ENCODE measurements around the gene E2F4. TPM values are rescaled to one million over a fixed set of nuclear protein-coding genes. Genes with fewer than 3 reads are reported as not detected.

The E2F4 gene
- total and polyA plus RNA-seq, 2 of the 13 experiments (the other 11 are each of a cell fraction or from before 2014, with no cell fraction given): 84.8 to 91.2 TPM

DNA sequence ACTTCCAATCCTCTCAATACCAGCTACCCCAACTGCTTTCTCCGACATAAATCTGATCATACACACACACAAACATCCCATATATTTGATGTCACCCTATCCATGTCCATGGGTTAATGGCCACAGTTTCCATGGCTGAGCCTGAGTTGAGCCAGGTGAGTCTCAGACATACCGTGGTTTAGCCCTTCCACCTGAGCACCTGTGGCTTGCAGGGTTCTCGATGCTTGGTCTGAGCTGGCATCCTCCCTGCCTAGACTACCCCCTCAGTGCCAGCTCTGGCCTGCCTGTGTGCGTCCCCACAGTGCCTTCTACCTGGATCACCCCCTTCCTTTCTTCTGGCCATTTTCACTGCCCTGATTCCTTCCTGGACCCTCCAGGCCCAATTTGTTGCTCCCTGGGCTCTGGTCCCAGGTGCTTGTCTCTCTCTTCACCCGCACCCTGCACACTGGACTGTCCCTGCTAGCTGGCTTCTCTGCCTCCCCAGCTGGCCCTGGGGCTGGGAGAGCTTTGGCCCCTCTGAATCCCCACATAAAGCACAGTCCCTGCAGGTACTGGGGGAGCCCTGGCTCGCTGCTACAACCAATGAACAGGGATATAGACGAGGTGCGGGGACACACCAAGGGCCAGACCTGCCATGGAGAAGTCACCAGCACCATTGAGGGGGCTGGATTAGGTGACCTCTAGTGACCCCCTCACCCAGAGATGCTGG lies 14.3 kb downstream of the E2F4 start (continued):
- TF ChIP-seq, protein P1, sequence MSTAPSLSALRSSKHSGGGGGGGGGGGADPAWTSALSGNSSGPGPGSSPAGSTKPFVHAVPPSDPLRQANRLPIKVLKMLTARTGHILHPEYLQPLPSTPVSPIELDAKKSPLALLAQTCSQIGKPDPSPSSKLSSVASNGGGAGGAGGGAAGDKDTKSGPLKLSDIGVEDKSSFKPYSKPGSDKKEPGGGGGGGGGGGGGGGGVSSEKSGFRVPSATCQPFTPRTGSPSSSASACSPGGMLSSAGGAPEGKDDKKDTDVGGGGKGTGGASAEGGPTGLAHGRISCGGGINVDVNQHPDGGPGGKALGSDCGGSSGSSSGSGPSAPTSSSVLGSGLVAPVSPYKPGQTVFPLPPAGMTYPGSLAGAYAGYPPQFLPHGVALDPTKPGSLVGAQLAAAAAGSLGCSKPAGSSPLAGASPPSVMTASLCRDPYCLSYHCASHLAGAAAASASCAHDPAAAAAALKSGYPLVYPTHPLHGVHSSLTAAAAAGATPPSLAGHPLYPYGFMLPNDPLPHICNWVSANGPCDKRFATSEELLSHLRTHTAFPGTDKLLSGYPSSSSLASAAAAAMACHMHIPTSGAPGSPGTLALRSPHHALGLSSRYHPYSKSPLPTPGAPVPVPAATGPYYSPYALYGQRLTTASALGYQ (CRISPR knock-in tag; IDR thresholded peaks at IDR 0.05): no peak
- TF ChIP-seq ZNF263 (CRISPR knock-in tag; IDR thresholded peaks at IDR 0.05) (no peak), ZNF766 (CRISPR knock-in tag; IDR thresholded peaks at IDR 0.05; ENCODE audit: borderline replicate concordance) (no peak), RBFOX2 (IDR thresholded peaks at IDR 0.05; ENCODE audit: low read depth, low read length) (no peak), ZNF781 (CRISPR knock-in tag; IDR thresholded peaks at IDR 0.05; ENCODE audit: borderline replicate concordance, not compliant biosample characterization) (no peak), EP300 (IDR thresholded peaks at IDR 0.05; ENCODE audit: low read depth in 2 of 2, low read length in 2 of 2) (no peak), EP300 (CRISPR knock-in tag; IDR thresholded peaks at IDR 0.05; ENCODE audit: borderline replicate concordance) (0 out of 2 replicates have a peak, but pooled peaks have one; percentile 8), GABPB1 (CRISPR knock-in tag; IDR thresholded peaks at IDR 0.05) (no peak), ZSCAN12 (CRISPR knock-in tag; IDR thresholded peaks at IDR 0.05) (no peak), HNF4G (IDR thresholded peaks at IDR 0.05; ENCODE audit: borderline replicate concordance, low read depth, low read length) (no peak), HNF4G (CRISPR knock-in tag; IDR thresholded peaks at IDR 0.05; ENCODE audit: borderline replicate concordance, low read depth) (no peak), GZF1 (CRISPR knock-in tag; IDR thresholded peaks at IDR 0.05) (no peak), HNRNPH1 (optimal IDR thresholded peaks at IDR 0.05; ENCODE audit: low read depth, low read length) (no peak), ZKSCAN1 (IDR thresholded peaks at IDR 0.05; ENCODE audit: low read length) (no peak), HOXA9 (CRISPR knock-in tag; IDR thresholded peaks at IDR 0.05; ENCODE audit: borderline replicate concordance) (no peak), HNRNPK (IDR thresholded peaks at IDR 0.05; ENCODE audit: low read depth, low read length, poor library complexity, severe bottlenecking) (no peak), NONO (IDR thresholded peaks at IDR 0.05) (no peak), NONO (CRISPR knock-in tag; conservative IDR thresholded peaks at IDR 0.05) (peak; percentile 40; the same call in 1 of the 2 replicates)
- TF ChIP-seq, protein P2, sequence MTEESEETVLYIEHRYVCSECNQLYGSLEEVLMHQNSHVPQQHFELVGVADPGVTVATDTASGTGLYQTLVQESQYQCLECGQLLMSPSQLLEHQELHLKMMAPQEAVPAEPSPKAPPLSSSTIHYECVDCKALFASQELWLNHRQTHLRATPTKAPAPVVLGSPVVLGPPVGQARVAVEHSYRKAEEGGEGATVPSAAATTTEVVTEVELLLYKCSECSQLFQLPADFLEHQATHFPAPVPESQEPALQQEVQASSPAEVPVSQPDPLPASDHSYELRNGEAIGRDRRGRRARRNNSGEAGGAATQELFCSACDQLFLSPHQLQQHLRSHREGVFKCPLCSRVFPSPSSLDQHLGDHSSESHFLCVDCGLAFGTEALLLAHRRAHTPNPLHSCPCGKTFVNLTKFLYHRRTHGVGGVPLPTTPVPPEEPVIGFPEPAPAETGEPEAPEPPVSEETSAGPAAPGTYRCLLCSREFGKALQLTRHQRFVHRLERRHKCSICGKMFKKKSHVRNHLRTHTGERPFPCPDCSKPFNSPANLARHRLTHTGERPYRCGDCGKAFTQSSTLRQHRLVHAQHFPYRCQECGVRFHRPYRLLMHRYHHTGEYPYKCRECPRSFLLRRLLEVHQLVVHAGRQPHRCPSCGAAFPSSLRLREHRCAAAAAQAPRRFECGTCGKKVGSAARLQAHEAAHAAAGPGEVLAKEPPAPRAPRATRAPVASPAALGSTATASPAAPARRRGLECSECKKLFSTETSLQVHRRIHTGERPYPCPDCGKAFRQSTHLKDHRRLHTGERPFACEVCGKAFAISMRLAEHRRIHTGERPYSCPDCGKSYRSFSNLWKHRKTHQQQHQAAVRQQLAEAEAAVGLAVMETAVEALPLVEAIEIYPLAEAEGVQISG (CRISPR knock-in tag; IDR thresholded peaks at IDR 0.05): 0 out of 2 replicates have a peak, but pooled peaks have one; percentile 1
- TF ChIP-seq, protein P3, sequence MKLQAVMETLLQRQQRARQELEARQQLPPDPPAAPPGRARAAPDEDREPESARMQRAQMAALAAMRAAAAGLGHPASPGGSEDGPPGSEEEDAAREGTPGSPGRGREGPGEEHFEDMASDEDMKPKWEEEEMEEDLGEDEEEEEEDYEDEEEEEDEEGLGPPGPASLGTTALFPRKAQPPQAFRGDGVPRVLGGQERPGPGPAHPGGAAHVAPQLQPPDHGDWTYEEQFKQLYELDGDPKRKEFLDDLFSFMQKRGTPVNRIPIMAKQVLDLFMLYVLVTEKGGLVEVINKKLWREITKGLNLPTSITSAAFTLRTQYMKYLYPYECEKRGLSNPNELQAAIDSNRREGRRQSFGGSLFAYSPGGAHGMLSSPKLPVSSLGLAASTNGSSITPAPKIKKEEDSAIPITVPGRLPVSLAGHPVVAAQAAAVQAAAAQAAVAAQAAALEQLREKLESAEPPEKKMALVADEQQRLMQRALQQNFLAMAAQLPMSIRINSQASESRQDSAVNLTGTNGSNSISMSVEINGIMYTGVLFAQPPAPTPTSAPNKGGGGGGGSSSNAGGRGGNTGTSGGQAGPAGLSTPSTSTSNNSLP (IDR thresholded peaks at IDR 0.05; ENCODE audit: low read depth, low read length): no peak
- TF ChIP-seq, protein P4, sequence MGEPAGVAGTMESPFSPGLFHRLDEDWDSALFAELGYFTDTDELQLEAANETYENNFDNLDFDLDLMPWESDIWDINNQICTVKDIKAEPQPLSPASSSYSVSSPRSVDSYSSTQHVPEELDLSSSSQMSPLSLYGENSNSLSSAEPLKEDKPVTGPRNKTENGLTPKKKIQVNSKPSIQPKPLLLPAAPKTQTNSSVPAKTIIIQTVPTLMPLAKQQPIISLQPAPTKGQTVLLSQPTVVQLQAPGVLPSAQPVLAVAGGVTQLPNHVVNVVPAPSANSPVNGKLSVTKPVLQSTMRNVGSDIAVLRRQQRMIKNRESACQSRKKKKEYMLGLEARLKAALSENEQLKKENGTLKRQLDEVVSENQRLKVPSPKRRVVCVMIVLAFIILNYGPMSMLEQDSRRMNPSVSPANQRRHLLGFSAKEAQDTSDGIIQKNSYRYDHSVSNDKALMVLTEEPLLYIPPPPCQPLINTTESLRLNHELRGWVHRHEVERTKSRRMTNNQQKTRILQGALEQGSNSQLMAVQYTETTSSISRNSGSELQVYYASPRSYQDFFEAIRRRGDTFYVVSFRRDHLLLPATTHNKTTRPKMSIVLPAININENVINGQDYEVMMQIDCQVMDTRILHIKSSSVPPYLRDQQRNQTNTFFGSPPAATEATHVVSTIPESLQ (CRISPR knock-in tag; conservative IDR thresholded peaks at IDR 0.05): no peak
